ENCODE data around the gene NBDY. TPM values are rescaled to one million over a fixed set of nuclear protein-coding genes. Genes with fewer than 3 reads are reported as not detected.
"Not testable (repeated sequence)": the region's sequence is repeated elsewhere in the genome, so short reads cannot be mapped to it uniquely, and the experiment has no call there.

The NBDY gene
- total RNA-seq, 1 donor from 2014 or later = 90.1 TPM

GRCh38 chrX:56772675-56773521, 43.9 kb downstream of the NBDY start:
- not testable (repeated sequence) for H3K27ac Mint-ChIP-seq (ENCODE audit: unreplicated experiment); H3K36me3 Mint-ChIP-seq (ENCODE audit: low read depth, unreplicated experiment); DNase-seq (ENCODE audit: low spot score); H3K4me3 Mint-ChIP-seq (ENCODE audit: unreplicated experiment); H3K4me1 Mint-ChIP-seq (ENCODE audit: unreplicated experiment); H3K27me3 Mint-ChIP-seq (ENCODE audit: unreplicated experiment); H3K9me3 Mint-ChIP-seq (ENCODE audit: unreplicated experiment)

GRCh38 chrX:56773522-56774060, 44.5 kb downstream of the NBDY start:
- H3K27me3 Mint-ChIP-seq (ENCODE audit: unreplicated experiment); DNase-seq (ENCODE audit: low spot score); H3K9me3 Mint-ChIP-seq (ENCODE audit: unreplicated experiment); H3K27ac Mint-ChIP-seq (ENCODE audit: unreplicated experiment); H3K4me1 Mint-ChIP-seq (ENCODE audit: unreplicated experiment); H3K36me3 Mint-ChIP-seq (ENCODE audit: low read depth, unreplicated experiment); H3K4me3 Mint-ChIP-seq (ENCODE audit: unreplicated experiment): not testable (repeated sequence)

- H3K36me3 Mint-ChIP-seq (ENCODE audit: low read depth, unreplicated experiment) = peaks cover 20% of the 10 kb centered on the region
- peaks cover 18% of the 10 kb centered on the region for H3K4me1 Mint-ChIP-seq (ENCODE audit: unreplicated experiment)
- H3K4me3 Mint-ChIP-seq (ENCODE audit: unreplicated experiment); H3K9me3 Mint-ChIP-seq (ENCODE audit: unreplicated experiment); DNase-seq (ENCODE audit: low spot score); H3K27me3 Mint-ChIP-seq (ENCODE audit: unreplicated experiment); H3K27ac Mint-ChIP-seq (ENCODE audit: unreplicated experiment): not testable (repeated sequence)
Observed at GRCh38 chrX:56778099-56778923, 49.3 kb downstream of the NBDY start.

- not testable (repeated sequence) for H3K27me3 Mint-ChIP-seq (ENCODE audit: unreplicated experiment); H3K27ac Mint-ChIP-seq (ENCODE audit: unreplicated experiment); H3K4me3 Mint-ChIP-seq (ENCODE audit: unreplicated experiment); H3K9me3 Mint-ChIP-seq (ENCODE audit: unreplicated experiment); DNase-seq (ENCODE audit: low spot score)
- peaks cover 20% of the 10 kb centered on the region for H3K36me3 Mint-ChIP-seq (ENCODE audit: low read depth, unreplicated experiment)
- peaks cover 18% of the 10 kb centered on the region for H3K4me1 Mint-ChIP-seq (ENCODE audit: unreplicated experiment)
Observed at GRCh38 chrX:56778924-56779468, 50.0 kb downstream of the NBDY start.

- not testable (repeated sequence) for DNase-seq (ENCODE audit: low spot score); H3K9me3 Mint-ChIP-seq (ENCODE audit: unreplicated experiment); H3K27me3 Mint-ChIP-seq (ENCODE audit: unreplicated experiment); H3K4me3 Mint-ChIP-seq (ENCODE audit: unreplicated experiment)
- H3K4me1 Mint-ChIP-seq (ENCODE audit: unreplicated experiment) = peaks cover 31% of the 10 kb centered on the region
- peaks cover 27% of the 10 kb centered on the region for H3K36me3 Mint-ChIP-seq (ENCODE audit: low read depth, unreplicated experiment)
- H3K27ac Mint-ChIP-seq (ENCODE audit: unreplicated experiment) = peak overlapping the region; percentile 31
Observed at GRCh38 chrX:56780681-56781649, 51.9 kb downstream of the NBDY start.

GRCh38 chrX:56782352-56782751, 53.3 kb downstream of the NBDY start:
- Mint-ChIP-seq H3K4me1 (ENCODE audit: unreplicated experiment) (peaks cover 31% of the 10 kb centered on the region), H3K36me3 (ENCODE audit: low read depth, unreplicated experiment) (peaks cover 37% of the 10 kb centered on the region), H3K9me3 (ENCODE audit: unreplicated experiment) (no peaks in the 10 kb centered on the region), H3K4me3 (ENCODE audit: unreplicated experiment) (peak overlapping the region; percentile 54), H3K27me3 (ENCODE audit: unreplicated experiment) (peaks cover 10% of the 10 kb centered on the region), H3K27ac (ENCODE audit: unreplicated experiment) (peak overlapping the region; percentile 67)
- no peak for DNase-seq (ENCODE audit: low spot score)
- no peak for TF ChIP-seq CTCF (IDR thresholded peaks at IDR 0.05; ENCODE audit: unreplicated experiment)
